ENCODE data around the gene PITPNM1. TPM values are rescaled to one million over a fixed set of nuclear protein-coding genes. Genes with fewer than 3 reads are reported as not detected.

PITPNM1 gene
- total and polyA plus RNA-seq, 9 donors, result 3.1 to 77.2 (median 6.1) TPM

GRCh38 chr11:67510023-67510345 lies 4.8 kb upstream of the PITPNM1 start:
- 32 to 41% (median 35%) methylated on average over 3 of the region's 3 CpGs for WGBS, 3 donors
- intact Hi-C loops (cut with DNase I), result no loop called here
- no peaks in the 10 kb centered on the region for H3K9me3 ChIP-seq
- DNase-seq, result no peak
- no peaks in the 10 kb centered on the region for H3K27me3 ChIP-seq
- H3K36me3 ChIP-seq, result no peaks in the 10 kb centered on the region
- peaks cover 8% of the 10 kb centered on the region for H3K4me1 ChIP-seq (ENCODE audit: insufficient read depth)
- H3K27ac ChIP-seq, result no peak overlapping the region
- TF ChIP-seq POLR2A (IDR thresholded peaks at IDR 0.05), result no peak
- no peak for TF ChIP-seq CTCF (IDR thresholded peaks at IDR 0.05)
- no peak for TF ChIP-seq EP300 (IDR thresholded peaks at IDR 0.05)
- no peak overlapping the region for H3K4me3 ChIP-seq

- intact Hi-C loops (cut with DNase I), result loop anchor here in 3 of 4 donors (2.0 to 10.0 kb wide), 4 partner anchors 64 to 156 kb away; partner anchors contain the start of genes CORO1B (in 1 of the 3), POLD4 (in 1 of the 3), PPP1CA (in 1 of the 3) and TBC1D10C (in 1 of the 3)
- TF ChIP-seq POLR2A (IDR thresholded peaks at IDR 0.05), result peak; percentile 48
- TF ChIP-seq EP300 (IDR thresholded peaks at IDR 0.05), result peak; percentile 36
- TF ChIP-seq CTCF (IDR thresholded peaks at IDR 0.05), result peak in 1 of 3 donors; percentile 6
Observed at GRCh38 chr11:67508486-67509121, 3.4 kb upstream of the PITPNM1 start.

GRCh38 chr11:67507864-67508485 lies 2.8 kb upstream of the PITPNM1 start, which contains the start of gene CDK2AP2:
CDK2AP2 (minus strand) TSS chr11:67508162; CDS start chr11:67508082, 80 bp downstream.
- intact Hi-C loops (cut with DNase I), result loop anchor here in 3 of 4 donors (2.0 to 10.0 kb wide), 5 partner anchors 63 to 155 kb away; partner anchors contain the start of genes PPP1CA (in 2 of the 3), CORO1B (in 1 of the 3), POLD4 (in 1 of the 3) and TBC1D10C (in 1 of the 3)
- peaks cover 13% of the 10 kb centered on the region for H3K4me1 ChIP-seq (ENCODE audit: insufficient read depth)

More at GRCh38 chr11:67508486-67509121, 3.4 kb upstream of the PITPNM1 start:
- peak overlapping the region; percentile 42 to 79 for H3K27ac ChIP-seq
- no peaks in the 10 kb centered on the region for H3K36me3 ChIP-seq
- peaks cover 13% of the 10 kb centered on the region for H3K4me1 ChIP-seq (ENCODE audit: insufficient read depth)
- WGBS, 3 donors, result 1% methylated on average over 54 to 57 of the region's 57 CpGs
- no peaks in the 10 kb centered on the region for H3K27me3 ChIP-seq
- H3K9me3 ChIP-seq, result no peaks in the 10 kb centered on the region
- DNase-seq, result peak; percentile 96 to 98 (median 98)
- H3K4me3 ChIP-seq, result peak overlapping the region; percentile 80

More at GRCh38 chr11:67507864-67508485, 2.8 kb upstream of the PITPNM1 start, which contains the start of gene CDK2AP2:
- no peaks in the 10 kb centered on the region for H3K36me3 ChIP-seq
- DNase-seq, result peak; percentile 98 to 100 (median 99)
- H3K27me3 ChIP-seq, result no peaks in the 10 kb centered on the region
- peak within 1 kb of the TSS; percentile 80 for H3K4me3 ChIP-seq
- WGBS, 3 donors, result 0 to 1% (median 0%) methylated on average over 37 to 57 of the region's 57 CpGs
- H3K27ac ChIP-seq, result peak within 1 kb of the TSS; percentile 63 to 79
- TF ChIP-seq CTCF (IDR thresholded peaks at IDR 0.05), result peak in 1 of 3 donors; percentile 22
- peak; percentile 68 for TF ChIP-seq POLR2A (IDR thresholded peaks at IDR 0.05)
- no peak for TF ChIP-seq EP300 (IDR thresholded peaks at IDR 0.05)
- H3K9me3 ChIP-seq, result no peaks in the 10 kb centered on the region
